ENCODE measurements around the gene KCTD5.

KCTD5 gene

GRCh38 chr16:2726923-2727322 lies 44.6 kb downstream of the KCTD5 start:
- DNase-seq (ENCODE audit: low spot score) = no peak

GRCh38 chr16:2728034-2728433 lies 45.7 kb downstream of the KCTD5 start:
- DNase-seq (ENCODE audit: low spot score) = no peak

GRCh38 chr16:2734844-2735515 lies 52.7 kb downstream of the KCTD5 start:
- DNase-seq (ENCODE audit: low spot score) = no peak

- no peak for DNase-seq (ENCODE audit: low spot score)
Observed at GRCh38 chr16:2736476-2737237, 54.3 kb downstream of the KCTD5 start.

- no peak for DNase-seq (ENCODE audit: low spot score)
Observed at GRCh38 chr16:2737238-2737605, 54.9 kb downstream of the KCTD5 start.

GRCh38 chr16:2737895-2738418 lies 55.6 kb downstream of the KCTD5 start:
- DNase-seq (ENCODE audit: low spot score) = no peak

- no peak for DNase-seq (ENCODE audit: low spot score)
Observed at GRCh38 chr16:2738615-2739014, 56.3 kb downstream of the KCTD5 start.

- DNase-seq (ENCODE audit: low spot score) = no peak
Observed at GRCh38 chr16:2739625-2740430, 57.5 kb downstream of the KCTD5 start.

- no peak for DNase-seq (ENCODE audit: low spot score)
Observed at GRCh38 chr16:2740476-2740875, 58.2 kb downstream of the KCTD5 start.

GRCh38 chr16:2741168-2741567 lies 58.8 kb downstream of the KCTD5 start:
- DNase-seq (ENCODE audit: low spot score) = no peak

- no peak for DNase-seq (ENCODE audit: low spot score)
Observed at GRCh38 chr16:2742323-2743006, 60.1 kb downstream of the KCTD5 start.

- DNase-seq (ENCODE audit: low spot score) = no peak
Observed at GRCh38 chr16:2743007-2743810, 60.9 kb downstream of the KCTD5 start.

GRCh38 chr16:2744711-2745110 lies 62.4 kb downstream of the KCTD5 start:
- no peak for DNase-seq (ENCODE audit: low spot score)

- DNase-seq (ENCODE audit: low spot score) = no peak
Observed at GRCh38 chr16:2745116-2745890, 63.0 kb downstream of the KCTD5 start.

GRCh38 chr16:2745961-2746360 lies 63.6 kb downstream of the KCTD5 start:
- DNase-seq (ENCODE audit: low spot score) = no peak

- DNase-seq (ENCODE audit: low spot score) = no peak
Observed at GRCh38 chr16:2748757-2749455, 66.6 kb downstream of the KCTD5 start.

- DNase-seq (ENCODE audit: low spot score) = no peak
Observed at GRCh38 chr16:2749476-2749875, 67.2 kb downstream of the KCTD5 start.

GRCh38 chr16:2749936-2750335 lies 67.6 kb downstream of the KCTD5 start:
- DNase-seq (ENCODE audit: low spot score) = no peak

- no peak for DNase-seq (ENCODE audit: low spot score)
Observed at GRCh38 chr16:2751577-2752034, 69.3 kb downstream of the KCTD5 start.

Measured in globus pallidus (tissue), 1 donor.